HG03175 (cell line): ENCODE measurements around the gene HVCN1.
"Not testable (repeated sequence)": the region's sequence is repeated elsewhere in the genome, so short reads cannot be mapped to it uniquely, and the experiment has no call there.

Source experiments
- ATAC-seq: cut with Tn5 transposase; IDR thresholded peaks from one replicate; pipeline ENCODE4 v1.9.1; 2021; ENCODE audit warnings: mild to moderate bottlenecking, moderate library complexity; ENCODE audit not compliant: unreplicated experiment

Gene HVCN1, protein sequence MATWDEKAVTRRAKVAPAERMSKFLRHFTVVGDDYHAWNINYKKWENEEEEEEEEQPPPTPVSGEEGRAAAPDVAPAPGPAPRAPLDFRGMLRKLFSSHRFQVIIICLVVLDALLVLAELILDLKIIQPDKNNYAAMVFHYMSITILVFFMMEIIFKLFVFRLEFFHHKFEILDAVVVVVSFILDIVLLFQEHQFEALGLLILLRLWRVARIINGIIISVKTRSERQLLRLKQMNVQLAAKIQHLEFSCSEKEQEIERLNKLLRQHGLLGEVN

GRCh38 chr12:110688446-110689280 lies at the start of gene HVCN1:
Gene HVCN1, minus strand, starts transcription at chr12:110689115. Its CDS starts 5,870 bp downstream, at chr12:110683245.
- ATAC-seq: peak; percentile 27

- no peak for ATAC-seq
Measured at GRCh38 chr12:110737532-110737931, 48.6 kb upstream of the HVCN1 start.

- not testable (repeated sequence) for ATAC-seq
Measured at GRCh38 chr12:110737016-110737415, 48.1 kb upstream of the HVCN1 start.

- no peak for ATAC-seq
Measured at GRCh38 chr12:110733900-110734299, 45.0 kb upstream of the HVCN1 start.

- ATAC-seq: no peak
Measured at GRCh38 chr12:110733089-110733715, 44.3 kb upstream of the HVCN1 start.

DNA sequence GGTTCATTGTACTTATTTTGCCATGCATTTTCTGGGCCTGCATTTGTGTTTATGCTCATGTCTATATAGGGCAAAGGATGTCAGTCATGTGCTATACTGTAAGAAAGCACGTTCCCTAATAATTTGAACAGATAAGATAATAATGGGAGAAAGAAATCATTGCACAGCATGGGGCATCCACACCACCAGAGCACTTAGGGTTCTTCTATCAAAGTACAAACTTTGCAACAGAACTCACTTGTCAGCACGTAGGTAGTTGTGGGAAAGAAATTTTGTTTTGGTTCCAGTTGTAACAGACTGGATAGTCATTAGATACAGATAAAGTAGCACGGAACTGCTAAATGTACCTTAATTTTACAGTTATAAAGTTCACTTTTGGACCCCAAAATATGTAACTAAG lies 43.7 kb upstream of the HVCN1 start:
- ATAC-seq: no peak

DNA sequence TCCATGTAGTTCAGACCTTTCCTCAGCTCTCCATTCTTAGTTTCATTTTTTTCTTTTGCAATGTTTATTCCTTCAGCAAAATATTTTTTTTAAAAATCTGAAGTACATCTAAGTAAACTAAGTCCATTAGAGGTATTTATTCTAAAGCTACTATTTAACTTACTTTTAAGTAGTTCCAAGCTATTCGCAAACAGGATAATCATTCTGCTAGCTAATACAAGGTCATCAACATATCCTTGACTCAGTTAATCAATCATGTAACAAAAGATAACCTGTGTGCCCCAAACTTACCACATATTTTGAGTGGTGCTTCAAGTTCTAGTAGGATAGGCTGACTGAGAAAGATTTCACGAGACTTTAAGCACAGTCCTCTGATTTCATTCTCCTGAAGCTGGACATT lies 42.6 kb upstream of the HVCN1 start:
- no peak for ATAC-seq

DNA sequence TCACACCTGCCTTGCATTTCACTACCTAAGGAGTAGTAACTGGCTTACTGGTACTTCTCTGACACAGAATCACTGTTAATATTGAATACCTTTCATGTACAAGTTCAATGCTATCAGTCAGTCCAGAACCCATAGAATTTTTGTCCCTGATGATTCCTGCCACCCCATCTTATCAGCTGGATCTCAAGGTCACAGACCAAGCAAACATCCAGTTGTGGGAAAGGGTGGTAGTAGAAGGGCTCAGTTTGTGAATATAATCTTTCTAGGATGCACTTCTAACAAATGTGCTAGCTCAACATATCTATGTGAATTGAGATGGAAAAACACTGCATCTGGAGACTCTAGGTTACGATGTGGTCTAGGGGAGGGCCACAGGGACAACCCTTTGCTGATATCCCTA lies 39.7 kb upstream of the HVCN1 start:
- ATAC-seq: no peak

GRCh38 chr12:110726708-110727369 lies 37.9 kb upstream of the HVCN1 start:
- ATAC-seq: no peak

DNA sequence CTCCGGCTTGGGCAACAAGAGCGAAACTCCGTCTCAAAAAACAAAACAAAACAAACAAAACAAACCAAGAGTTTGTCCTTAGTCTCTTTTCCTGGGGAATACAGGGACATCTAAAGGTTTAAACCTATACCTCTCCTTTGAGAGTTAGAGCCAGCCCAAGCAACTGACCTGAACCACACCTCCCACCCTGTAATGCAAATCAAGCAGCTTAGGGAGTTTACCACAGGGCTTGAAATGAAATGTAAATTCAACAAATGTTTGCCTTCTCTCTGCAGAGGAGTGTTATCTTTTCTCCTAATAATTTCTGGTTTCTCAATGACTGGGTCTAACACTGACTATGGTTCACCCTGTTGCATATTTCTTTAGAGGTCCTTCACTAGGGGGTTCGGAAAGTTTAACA lies 37.1 kb upstream of the HVCN1 start:
- no peak for ATAC-seq

DNA sequence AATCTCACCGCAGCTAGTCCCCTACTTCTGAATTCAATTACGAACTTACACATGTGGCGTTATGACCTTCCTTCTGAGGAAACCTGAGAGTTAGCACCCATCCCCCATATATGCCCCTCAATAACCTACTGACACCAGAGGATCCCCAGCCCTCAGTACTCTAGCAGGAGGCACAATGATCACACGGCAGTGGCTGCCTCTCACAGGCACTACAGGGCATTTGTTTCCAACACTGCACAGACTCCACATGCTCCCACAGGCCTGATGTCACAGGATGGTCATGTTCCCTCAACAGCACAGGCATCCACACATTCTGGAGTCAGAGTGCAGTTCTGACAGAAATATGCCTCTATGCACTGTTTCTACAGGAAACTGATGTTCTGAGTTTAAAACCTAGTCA lies 36.4 kb upstream of the HVCN1 start:
- no peak for ATAC-seq

GRCh38 chr12:110722892-110723291 lies 34.0 kb upstream of the HVCN1 start:
- not testable (repeated sequence) for ATAC-seq

DNA sequence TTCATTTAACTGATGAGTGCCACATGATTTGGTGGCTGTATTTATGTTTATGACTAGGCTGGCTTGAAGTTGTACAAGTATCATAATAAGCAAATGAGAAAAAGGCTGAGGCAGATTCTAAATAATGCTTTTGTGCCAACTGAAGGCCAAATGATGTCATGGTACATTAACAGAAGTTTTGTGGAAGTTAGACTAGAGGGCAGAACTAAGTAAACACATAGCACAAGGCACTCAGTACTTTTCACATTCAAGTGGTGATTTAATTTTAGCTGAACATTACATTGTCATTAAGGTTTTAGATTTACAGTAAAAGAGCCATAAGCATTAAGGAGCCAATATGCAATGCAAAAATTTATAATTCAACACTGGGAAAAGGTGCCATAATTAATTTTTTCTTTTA lies 32.7 kb upstream of the HVCN1 start:
- no peak for ATAC-seq

- ATAC-seq: no peak
Measured at GRCh38 chr12:110720516-110720915, 31.6 kb upstream of the HVCN1 start.

- ATAC-seq: no peak
Measured at GRCh38 chr12:110718222-110718908, 29.4 kb upstream of the HVCN1 start.

DNA sequence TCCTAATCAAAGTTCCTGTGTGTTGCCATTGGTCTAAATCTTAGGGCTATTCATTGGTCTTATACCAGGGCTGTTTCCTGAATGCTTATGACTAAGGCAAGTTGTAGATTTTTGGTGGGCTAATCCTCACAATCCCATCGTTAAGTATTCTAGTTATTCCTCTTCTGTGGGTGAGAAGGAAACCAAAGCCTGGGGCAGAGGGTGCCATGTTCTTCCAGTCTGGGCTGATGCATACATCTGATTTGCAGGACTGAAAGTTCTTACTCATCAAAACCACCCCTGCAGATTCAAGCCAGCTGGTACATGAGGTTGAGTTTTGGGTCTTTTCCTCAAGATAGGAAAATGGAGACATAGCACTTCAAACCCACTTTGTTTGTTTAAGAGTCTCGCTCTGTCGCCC lies 28.1 kb upstream of the HVCN1 start:
- ATAC-seq: no peak

GRCh38 chr12:110708917-110709316 lies 20.0 kb upstream of the HVCN1 start:
- no peak for ATAC-seq

DNA sequence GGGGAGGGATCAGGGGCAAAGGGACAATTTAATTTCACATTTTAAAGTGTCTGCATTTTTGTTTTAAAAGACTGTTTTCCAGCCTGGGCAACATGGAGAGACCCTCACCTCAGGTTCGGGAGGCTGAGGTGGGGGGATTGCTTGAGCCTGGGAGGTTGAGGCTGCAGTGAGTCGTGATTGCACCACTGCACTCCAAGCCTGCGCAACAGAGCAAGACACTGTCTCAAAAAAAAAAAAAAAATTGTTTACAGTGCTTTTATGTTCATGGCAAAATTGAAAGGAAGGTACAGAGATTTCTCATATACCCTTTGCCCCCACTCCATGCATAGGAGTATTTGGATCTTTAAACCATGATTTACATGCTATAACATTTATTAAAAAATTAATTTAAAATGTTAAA lies 16.4 kb upstream of the HVCN1 start:
- ATAC-seq: no peak

GRCh38 chr12:110704750-110705149 lies 15.8 kb upstream of the HVCN1 start:
- ATAC-seq: no peak

DNA sequence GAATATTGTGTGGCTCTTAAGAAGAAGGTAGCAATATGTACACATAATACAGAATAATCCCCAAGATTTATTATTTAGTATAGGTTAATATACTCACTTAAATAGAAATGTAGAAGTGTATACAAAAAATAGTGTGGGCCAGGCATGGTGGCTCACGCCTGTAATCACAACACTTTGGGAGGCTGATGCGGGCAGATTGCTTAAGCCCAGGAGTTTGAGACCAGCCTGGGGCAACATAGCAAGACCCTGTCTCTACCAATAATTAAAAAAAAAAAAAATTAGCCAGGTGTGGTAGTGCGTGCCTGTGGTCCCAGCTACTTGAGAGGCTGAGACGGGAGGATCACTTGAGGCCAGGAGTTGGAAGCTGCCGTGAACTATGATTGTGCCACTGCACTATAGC lies 15.3 kb upstream of the HVCN1 start:
- no peak for ATAC-seq

DNA sequence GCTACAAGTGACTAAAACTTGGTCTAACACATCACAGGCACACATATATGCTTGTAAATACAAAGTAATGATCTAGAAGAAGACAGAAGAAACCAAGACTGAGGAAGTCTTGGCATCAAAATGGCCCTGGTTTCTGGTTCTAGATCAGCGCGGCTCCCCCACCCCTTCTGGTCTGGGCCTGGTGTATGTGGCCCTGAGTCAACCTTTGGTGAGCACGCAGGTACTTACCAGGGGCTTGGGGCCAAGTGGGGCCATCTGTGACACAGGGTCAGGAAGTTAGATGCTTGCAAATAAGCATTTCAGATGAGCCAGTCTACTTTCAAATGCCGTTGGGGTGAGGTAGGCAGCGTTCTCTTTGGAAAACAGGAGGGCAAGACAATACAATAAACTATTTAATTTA lies 13.2 kb upstream of the HVCN1 start:
- ATAC-seq: no peak
